GM18873 (cell line): Measurements from ENCODE around the gene PLSCR5.

Experiments
- ATAC-seq: cut with Tn5 transposase; IDR thresholded peaks from one replicate; pipeline ENCODE4 v1.9.1; 2021; ENCODE audit warnings: mild to moderate bottlenecking, moderate library complexity, moderate number of reproducible peaks; ENCODE audit not compliant: unreplicated experiment, low FRiP score

The PLSCR5 gene

DNA sequence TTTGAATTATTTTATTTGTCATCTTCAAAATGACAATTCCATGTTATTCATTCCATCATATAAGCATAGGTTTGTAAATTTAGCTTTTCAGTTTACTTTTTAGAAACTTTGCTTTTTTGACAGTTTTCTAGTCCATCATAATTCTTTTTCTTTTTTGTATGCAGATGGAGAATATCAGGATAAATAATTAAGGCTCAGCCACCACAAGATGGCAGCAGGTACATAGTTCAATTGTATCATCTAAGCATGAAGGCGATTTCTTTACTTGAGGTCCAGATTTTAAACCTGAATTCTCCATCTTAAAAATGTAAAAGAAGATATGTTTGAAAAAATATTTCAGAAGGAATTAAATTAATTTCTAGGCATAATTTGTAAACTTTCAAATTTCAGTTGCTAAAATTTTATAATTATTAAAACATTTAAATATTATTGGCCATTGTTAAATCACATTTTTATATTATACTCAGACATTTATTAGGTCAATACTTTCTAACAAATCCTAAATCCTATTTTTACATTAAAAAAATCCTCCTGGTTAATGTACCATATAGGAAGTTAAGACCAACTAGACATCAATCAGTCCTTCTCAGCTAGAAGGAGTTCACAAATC lies 15.1 kb downstream of the PLSCR5 start:
- ATAC-seq, result no peak

DNA sequence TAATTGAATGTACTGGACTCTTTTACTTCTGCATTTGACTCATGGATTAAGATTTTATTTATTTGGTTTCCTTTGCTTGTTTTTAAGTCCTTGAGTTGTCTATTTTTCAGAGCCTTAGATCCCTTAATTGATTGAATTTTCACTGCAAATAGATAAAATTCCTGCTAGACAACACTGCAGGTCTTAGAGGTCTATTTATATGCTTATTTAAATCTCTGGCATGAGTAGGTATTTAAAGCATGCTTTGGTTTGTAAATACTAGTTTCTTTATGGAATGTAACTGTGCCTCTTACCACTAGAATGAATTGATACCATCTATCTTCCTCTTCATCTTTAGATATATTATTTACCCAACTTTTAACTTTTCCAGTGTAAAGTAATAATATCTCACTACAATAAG lies 20.0 kb downstream of the PLSCR5 start:
- ATAC-seq, result no peak

DNA sequence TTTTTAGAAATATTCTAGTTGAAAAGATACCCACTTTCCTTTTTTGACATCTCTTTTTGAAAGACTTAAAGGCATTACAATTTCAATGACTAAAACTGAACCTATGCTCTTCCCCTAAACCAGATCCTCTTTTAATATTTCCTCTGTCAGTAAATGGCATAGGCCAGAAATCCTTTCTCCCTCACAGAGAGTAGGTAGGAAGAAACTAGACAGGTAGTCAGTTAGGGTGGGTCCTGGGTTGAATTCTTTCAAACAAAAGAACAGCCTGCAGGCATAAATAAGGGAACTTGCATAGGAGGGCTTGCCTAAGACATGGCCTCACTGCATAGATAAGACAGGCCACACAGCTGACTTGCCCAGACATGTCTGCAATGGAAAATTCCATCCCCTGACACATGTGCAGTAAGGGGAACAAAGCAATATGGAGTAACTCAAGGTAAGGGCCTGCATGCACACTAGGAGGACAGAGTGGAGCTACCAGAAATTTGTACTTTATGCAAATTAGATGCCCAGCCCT lies 23.1 kb downstream of the PLSCR5 start:
- no peak for ATAC-seq

DNA sequence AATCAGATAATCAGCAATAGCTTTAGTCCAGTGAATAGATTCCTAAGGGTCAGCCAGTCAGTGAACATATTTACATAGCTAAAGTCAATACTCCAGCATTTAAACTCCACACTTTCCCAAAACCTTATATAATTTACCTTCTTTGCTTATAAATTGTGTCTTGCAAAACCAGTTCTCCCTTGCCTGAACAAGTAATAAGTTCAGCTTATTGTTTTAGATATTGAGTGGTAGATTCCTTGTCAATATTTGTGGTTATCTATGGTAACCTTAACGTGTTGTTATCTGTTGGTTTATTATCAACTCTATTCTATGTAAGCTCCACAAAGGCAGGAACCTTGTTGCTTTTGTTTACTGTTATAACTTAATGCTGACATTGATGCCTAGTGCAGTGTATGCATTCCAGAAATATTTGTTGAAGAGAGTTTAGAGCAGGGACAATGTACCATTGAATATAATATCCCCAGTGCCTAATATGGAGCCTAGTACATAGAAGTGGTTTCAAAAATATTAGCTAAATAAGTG lies 24.0 kb downstream of the PLSCR5 start:
- no peak for ATAC-seq

DNA sequence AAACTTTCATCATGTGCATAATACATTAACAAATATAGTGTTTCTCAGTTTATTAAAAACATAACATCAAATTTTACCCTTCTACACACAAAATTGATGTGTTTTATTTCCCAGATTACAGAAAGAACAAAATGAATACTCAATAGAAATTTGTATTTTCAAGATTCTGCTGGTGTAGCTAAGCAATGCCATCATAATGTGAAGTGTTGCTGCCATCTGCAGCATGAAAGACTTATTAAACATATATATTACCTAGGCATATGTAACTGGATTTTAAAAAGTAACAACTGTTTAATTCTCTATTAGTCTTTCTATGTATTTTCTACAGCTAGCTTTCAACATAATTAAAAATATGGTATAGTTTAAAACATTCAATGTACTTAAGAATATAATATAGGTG lies 27.5 kb downstream of the PLSCR5 start:
- no peak for ATAC-seq

DNA sequence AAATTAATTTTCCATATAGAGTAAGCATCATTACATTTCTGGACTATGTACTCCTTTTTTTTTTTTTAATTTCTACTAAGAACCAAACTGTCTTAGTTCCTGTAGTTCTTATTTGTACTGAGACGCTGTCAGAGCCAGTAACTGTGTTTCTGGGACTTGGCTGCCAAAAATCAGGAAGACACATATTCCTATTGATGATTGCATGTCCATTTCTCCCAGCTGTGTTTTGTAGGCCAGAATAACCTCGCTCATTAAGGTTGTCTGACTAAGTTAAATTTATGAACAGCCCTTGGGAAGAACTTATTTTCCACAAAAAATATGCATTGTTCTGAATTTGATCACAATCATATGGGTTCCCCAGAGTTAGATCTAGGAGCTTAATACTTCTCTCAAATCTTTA lies 29.5 kb downstream of the PLSCR5 start:
- ATAC-seq, result no peak

DNA sequence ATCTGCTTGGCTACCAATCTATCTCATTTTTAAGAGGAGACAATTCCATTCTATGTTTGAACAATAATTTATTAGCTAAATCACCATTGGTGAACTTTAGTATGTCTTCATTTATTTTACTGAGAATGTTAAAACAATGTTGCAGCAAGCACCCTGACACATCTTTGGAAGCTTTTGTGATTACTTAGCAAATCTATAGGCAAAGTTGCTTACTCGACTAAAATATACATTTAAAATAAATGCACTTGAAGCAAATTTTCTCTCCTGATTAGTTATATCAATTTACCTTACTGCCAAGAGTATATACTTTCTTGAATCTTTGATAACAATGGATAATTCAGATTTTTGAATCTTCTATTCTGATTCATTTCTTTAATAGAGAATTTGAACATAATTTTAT lies 31.0 kb downstream of the PLSCR5 start:
- no peak for ATAC-seq

DNA sequence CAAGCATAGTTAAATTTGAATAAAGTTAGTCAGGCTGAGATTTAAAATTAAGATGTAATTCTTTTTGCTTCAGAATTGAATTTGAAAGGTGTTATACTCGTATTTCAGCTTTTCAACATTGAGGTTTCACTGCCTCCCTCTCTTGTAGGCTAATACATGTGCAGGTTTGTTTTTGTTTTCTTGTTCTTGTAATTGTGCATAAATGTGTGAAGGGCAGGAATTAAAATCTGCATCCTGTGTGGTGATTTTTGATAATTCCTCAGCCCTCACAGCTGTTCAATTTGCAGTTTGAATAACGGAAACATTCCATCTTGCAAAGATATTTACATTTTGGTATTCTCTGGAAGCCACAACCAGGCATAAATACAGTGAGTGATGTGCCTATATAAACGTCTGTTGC lies 35.8 kb downstream of the PLSCR5 start:
- ATAC-seq, result no peak

DNA sequence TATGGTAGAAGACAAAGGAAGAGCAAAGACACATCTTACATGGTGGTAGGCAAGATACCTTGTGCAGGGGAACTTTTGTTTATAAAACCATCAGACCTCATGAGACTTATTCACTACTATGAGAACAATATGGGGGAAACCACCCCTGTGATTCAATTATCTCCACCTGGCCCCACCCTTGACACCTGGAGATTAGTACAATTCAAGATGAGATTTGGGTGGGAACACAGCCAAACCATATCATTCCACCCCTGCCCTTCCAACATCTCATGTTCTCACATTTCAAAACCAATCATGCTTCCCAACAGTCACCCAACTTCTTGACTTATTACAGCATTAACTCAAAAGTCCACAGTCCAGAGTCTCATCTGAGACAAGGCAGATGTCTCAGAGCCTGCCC lies 39.0 kb downstream of the PLSCR5 start:
- no peak for ATAC-seq

DNA sequence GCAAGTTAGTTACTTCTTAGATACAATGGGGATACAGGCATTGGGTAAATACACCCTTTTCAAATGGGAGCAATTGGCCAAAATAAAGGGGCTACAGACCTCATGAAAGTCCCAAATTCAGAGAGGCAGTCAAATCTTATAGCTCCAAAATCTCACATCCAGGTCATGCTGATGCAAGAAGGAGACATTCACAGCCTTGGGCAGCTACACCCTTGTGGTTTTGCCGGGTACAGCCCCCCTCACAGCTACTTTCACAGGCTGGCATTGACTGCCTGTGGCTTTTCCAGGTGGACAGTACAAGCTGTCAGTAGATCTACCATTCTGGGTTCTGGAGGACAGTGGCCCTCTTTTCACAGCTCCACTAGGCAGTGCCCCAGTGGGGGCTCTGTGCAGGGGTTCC lies 43.3 kb downstream of the PLSCR5 start:
- no peak for ATAC-seq

DNA sequence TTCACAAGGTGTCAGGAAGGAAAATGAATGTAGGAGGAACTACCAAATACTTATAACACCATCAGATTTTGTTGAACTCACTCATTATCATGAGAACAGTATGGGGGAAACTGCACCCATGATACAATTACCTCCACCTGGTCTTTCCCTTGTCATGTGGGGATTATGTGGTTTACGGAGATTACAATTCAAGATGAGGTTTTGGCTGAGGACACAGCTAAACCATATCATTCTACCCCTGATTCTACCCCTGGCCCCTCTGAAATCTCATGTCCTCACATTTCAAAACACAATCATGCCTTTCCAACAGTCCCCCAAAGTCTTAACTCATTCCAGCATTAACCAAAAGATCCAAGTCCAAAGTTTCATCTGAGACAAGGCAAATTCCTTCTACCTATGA lies 43.7 kb downstream of the PLSCR5 start:
- ATAC-seq, result no peak

DNA sequence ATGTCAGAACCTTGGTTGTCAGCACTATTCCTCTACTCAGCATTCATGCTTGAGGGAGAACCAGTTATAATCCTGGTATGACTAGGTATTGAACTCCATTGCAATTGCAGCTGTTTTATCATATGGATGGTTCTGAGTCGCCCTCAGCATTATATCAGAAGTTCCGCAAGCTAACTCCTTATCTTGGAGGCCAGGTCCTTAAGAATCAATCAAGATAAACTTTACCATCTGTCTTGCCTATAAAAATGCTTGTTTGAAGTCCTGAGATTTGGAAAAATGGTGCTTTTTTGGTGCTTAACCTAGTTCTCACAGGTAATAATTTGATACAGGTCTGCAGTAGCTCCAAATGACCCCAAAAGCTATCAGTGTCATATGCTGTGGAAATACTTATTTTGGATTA lies 44.5 kb downstream of the PLSCR5 start:
- no peak for ATAC-seq

DNA sequence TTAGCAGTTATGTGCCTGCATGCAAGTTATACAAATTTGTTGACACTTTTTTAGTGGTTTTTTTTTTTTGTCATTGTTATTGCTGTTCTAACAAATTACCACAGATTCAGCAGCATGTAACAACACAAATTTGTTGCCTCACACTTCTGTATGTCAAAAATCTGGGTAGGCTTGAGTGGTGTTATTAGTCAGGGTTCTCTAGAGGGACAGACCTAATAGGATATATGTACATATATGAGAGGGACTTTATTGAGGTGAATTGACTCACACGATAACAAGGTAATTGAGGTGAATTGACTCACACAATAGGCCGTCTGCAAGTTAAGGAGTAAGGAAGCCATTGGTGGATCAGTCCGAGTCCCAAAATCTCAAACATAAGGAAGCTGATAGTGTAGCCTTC lies 45.8 kb downstream of the PLSCR5 start:
- no peak for ATAC-seq

DNA sequence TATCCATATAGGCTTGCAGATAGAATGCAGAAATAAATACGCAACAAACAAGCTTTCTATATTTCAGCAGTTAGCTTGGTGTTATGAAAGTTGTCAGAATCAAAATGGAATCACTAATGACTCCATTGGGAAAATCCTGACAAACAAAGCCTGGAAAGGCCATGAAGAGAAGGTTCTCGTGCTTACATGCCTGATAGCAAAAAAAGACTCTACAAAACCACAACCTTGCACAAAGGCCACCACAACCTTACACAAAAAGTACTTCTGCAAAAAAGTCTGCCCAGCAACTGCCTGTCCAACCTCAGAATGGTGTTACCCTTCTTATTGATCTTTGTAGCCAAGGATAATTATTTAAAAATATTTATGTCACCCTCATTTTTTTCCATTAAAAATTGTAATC lies 46.4 kb downstream of the PLSCR5 start:
- no peak for ATAC-seq

DNA sequence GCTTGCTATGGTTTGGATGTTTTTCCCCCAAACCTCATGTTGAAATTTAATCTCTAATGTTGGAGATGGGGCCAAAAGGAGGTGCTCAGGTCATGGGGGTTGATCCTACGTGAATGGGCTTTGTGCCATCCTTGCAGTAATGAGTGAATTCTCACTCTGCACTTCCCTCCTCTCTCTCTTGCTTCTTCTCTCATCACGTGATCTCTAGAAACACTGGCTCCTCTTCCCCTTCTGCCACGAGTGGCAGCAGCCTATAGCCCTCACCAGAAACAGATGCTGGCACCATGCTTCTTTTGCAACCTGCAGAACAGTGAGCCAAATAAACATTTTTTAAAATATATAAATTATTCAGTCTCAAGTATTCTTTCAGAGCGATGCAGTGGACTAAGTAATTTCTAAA lies 47.4 kb downstream of the PLSCR5 start:
- ATAC-seq, result no peak

DNA sequence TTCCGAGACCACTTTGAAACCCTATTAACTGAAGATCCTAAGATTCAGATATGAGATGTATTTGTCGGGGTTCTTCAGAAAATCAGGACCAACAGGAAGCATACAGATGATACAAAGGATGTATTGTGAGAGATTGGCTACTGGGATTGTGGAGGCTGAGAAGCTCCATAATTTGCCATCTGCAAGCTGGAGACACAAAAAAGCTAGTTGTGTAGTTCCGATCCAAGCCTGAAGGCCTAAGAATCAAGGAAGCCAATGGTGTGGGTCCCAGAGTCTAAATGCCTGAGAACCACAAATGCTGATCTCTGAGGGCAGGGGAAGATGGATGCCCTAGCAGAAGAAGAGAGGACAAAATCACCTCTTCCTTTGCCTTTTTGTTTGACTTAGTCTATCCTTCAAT lies 49.8 kb downstream of the PLSCR5 start:
- ATAC-seq, result no peak

DNA sequence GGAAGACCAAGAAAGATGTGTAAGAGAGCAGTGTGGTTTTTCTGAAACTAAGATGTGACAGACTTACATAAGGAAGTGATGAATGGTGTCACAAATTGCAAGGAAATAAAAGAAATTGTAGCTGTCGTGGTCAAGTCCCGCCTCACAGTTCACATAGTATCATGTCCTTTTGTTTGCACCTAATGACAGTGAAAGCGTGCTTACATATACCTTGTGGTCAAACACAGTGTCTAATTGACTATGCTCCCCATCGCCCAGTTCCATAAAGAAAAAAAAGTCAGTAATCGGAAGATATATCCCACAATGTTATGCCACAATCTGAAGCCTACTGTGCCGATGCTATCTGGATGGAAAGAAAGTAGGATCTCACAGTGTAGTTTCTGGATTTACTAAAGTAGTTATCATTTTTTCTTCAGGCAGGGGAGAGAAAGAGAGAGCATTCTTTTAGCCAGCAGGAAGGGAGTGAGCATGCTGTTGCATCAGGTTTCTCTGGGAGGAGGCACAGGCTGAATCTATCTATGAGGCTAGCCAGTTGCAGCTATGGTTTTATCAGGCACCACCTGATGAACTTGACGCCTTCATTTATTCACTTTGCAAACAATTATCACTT lies 50.9 kb downstream of the PLSCR5 start:
- ATAC-seq, result no peak

DNA sequence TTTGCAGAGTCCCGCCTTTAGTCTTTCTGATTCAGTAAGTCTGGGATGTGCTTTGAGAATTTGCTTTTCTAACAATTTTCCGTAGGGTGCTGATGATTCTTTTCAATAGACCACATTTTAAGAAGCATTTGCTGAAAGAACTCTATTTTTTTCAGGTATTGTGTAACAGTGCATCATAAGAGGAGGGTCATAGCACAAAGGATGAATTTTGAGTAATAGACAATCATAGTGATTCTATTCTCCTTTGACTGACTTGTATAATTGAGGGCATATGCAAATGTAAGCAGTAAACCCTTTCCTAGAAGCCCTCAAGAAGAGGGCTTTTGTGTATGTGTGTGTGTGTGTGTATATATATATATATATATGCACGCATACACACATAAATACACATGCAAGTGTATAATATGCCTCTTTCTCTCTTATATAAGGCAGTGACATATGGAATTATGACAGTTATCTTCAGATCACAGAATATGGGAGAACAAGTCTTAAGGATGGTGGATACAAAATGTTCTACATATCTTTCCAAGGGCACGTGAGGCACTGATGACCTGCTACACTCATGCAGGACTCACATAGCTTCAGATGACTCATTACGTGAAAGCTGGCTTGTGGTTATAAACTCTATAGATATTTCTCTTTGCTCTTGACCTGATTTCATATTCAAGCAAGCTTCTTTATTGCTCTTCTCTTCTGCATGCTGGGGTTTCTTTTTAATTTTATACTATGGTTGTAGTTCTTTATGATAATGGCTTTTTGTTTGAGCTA lies 54.2 kb downstream of the PLSCR5 start:
- ATAC-seq, result peak; percentile 80

DNA sequence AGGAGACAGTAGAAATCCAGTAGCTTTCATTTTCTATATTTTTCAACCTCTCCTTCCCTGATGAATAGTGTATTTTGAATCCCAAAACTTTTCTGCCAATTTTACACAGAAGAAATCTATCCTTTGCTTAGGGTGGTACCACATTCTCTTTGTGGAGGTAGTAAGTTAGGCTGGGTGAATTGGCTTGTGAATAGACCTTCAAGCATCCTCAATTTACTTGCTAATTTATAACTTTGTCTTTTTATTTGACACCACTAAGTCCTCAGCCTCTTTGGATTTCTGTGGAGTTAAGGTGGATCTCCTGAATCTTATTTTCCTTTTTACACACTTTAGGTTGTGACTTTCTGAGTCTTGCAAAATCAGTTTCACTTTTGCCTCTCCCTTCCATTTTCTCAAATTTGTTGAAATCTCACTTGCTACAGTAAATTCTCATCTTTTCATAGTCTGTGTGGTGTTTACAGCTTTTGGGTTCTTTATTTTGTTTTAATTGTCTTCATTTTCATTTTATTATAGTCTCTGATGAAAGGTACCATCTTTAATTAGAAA lies 55.0 kb downstream of the PLSCR5 start:
- ATAC-seq, result no peak

DNA sequence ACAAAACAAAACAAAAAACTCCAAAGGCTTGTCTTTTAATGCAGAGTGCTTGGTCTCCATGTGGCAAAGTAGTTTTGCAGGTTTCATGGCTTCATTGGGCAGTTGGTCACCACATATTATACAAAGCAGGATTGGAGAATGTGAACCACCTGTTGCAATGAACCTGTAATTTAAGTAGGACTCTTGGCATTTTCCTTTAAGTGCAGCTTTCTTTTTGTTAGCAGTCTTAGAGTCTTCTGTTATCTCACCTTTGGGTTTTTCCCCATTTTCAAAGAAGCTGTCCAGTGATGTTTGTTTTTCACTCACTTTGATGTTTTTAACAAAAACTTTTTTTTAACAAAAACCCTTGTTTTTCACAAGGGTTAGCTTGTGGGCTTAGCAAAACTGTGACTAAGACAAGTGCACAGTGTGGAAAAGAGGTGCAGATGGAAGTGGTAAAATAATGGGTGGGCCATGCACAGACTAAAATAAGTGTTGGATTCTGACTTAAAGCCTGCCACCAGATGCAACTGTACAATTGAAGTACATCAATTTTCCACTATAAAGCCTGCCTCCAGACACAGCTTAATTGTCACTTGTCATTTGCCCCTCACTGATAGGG lies 57.8 kb downstream of the PLSCR5 start:
- no peak for ATAC-seq
